ENCODE data around the gene CMTR1. TPM values are rescaled to one million over a fixed set of nuclear protein-coding genes. Genes with fewer than 3 reads are reported as not detected.
A peak's percentile ranks its signal among the peaks of the same experiment; 100 is the strongest.

The CMTR1 gene
- total and polyA plus RNA-seq, 2 of the 13 experiments (the other 11 are each of a cell fraction or from before 2014, with no cell fraction given): 19.7 to 55.2 TPM

DNA sequence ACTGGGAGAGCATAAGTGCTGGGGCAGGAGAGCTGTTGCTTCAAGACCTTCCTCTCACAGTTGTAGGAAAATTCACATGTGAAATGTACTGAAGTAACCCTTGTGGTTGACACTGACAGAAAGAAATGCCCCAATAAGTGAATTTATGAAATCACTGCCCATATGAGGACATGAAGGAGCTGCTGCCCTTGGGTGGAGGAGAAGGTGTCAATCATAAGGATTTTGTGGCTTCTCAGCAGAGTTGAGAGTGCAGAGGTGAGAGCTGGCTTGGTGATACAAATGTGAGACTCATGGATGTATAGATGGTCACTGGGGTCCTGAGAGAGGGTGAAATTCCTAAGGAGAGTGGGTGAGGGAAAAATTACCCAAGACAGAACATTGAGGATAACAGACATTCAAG lies 33.9 kb upstream of the CMTR1 start:
- no peaks in the 10 kb centered on the region for H3K4me1 ChIP-seq (ENCODE audit: insufficient read depth, low read length)
- intact Hi-C loops (cut with micrococcal nuclease; ENCODE audit: unreplicated experiment): no loop called here

DNA sequence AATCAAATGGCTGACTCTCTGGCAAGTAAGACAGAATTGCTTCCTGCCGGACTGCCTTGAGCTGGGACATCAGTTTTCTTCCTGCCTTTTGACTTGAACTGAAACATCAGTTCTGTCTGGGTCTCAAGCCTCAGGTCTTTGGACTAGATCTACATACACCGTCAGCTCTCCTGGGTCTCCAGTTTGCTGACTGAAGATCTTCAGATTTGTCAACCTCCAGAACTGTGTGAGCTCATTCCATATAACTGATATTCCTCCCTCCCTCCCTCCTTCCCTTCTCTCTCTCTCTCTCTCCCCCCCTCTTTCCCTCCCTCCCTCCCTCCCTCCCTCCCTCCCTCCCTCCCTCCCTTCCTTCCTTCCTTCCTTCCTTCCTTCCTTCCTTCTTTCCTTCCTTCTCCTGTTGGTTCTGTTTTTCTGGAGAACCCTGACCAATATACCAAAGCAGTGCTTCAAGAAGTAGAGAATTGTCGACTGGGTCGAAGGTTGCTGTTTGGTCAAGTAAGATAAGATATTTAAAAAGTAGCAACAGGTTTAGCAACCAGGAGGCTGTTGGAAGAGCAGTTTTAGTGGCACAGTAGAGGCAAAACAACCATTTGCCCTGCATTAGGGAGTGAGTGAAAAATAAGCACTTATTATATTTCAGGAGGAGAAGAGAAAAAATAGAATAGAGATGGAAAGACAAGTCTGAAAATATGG lies 33.1 kb upstream of the CMTR1 start:
- Histone ChIP-seq H3K4me1 (ENCODE audit: insufficient read depth, low read length) (no peaks in the 10 kb centered on the region), H3K36me3 (replicated peaks in 1 of 2; ENCODE audit: control insufficient read depth in 1 of 2, insufficient read depth in 2 of 2, low read length in 2 of 2) (no peaks in the 10 kb centered on the region), H3K4me2 (ENCODE audit: low read depth, low read length) (no peak overlapping the region), H3K4me3 (replicated peaks in 1 of 3; ENCODE audit: insufficient read depth in 1 of 3, low read depth in 2 of 3, low read length in 3 of 3) (no peak overlapping the region), H3K9ac (ENCODE audit: insufficient read depth, low read depth, low read length) (no peak overlapping the region), H3K9me3 (ENCODE audit: low read length) (no peaks in the 10 kb centered on the region), H2AFZ (ENCODE audit: low read length) (no peak overlapping the region), H3K27me3 (ENCODE audit: control insufficient read depth in 1 of 2, insufficient read depth in 2 of 2, low read length in 2 of 2) (peaks cover 0 to 4% of the 10 kb centered on the region in 2 experiments; a peak in 1 of 5 replicates), H3K27ac (ENCODE audit: extremely low read length, insufficient read depth, low read length) (no peak overlapping the region), H4K20me1 (ENCODE audit: insufficient read depth, low read length) (no peaks in the 10 kb centered on the region), H3K79me2 (ENCODE audit: insufficient read depth, low read length) (no peaks in the 10 kb centered on the region)
- intact Hi-C loops (cut with micrococcal nuclease; ENCODE audit: unreplicated experiment) (no loop called here), in situ Hi-C loops (cut with HindIII; ENCODE audit: extremely low pct_ligation_motif_present, low pct_unique_long_range_greater_than_20kb) (no loop called here)
- BruUV-seq (replicated peaks): no TSS peak
- FAIRE-seq (no peak), DNase-seq (ENCODE audit: low spot score) (no peak), ATAC-seq (no peak)
- POLR2A ChIA-PET: no interaction called here
- CTCF ChIA-PET (ENCODE audit: low intra/inter-chr PET ratio, low total read pairs): no interaction called here
- 19% methylated on average over 4 of the region's 4 CpGs for WGBS (ENCODE audit: low lambda C conversion rate)
- no peak for TF ChIP-seq JARID2 (CRISPR knock-in tag; IDR thresholded peaks at IDR 0.05; ENCODE audit: insufficient replicate concordance)
- TF ChIP-seq HNRNPK (IDR thresholded peaks at IDR 0.05; ENCODE audit: low read depth, low read length, poor library complexity, severe bottlenecking): peak; percentile 85
- no peak for TF ChIP-seq SNAPC4 (CRISPR knock-in tag; IDR thresholded peaks at IDR 0.05)
- TF ChIP-seq GABPB1 (CRISPR knock-in tag; IDR thresholded peaks at IDR 0.05): no peak

More for the DNA sequence above, 33.9 kb upstream of the CMTR1 start:
- H3K9ac ChIP-seq (ENCODE audit: insufficient read depth, low read depth, low read length): no peak overlapping the region
- no peak overlapping the region for H3K27ac ChIP-seq (ENCODE audit: extremely low read length, insufficient read depth, low read length)
- FAIRE-seq (no peak), DNase-seq (ENCODE audit: low spot score) (no peak), ATAC-seq (no peak)
- no peak overlapping the region for H3K4me3 ChIP-seq (replicated peaks in 1 of 3; ENCODE audit: insufficient read depth in 1 of 3, low read depth in 2 of 3, low read length in 3 of 3)
- in situ Hi-C loops (cut with HindIII; ENCODE audit: extremely low pct_ligation_motif_present, low pct_unique_long_range_greater_than_20kb): no loop called here
- no peaks in the 10 kb centered on the region for H3K79me2 ChIP-seq (ENCODE audit: insufficient read depth, low read length)
- H3K4me2 ChIP-seq (ENCODE audit: low read depth, low read length): no peak overlapping the region
- ChIA-PET CTCF (ENCODE audit: low intra/inter-chr PET ratio, low total read pairs) (no interaction called here), POLR2A (no interaction called here)
- H2AFZ ChIP-seq (ENCODE audit: low read length): no peak overlapping the region
- BruUV-seq (replicated peaks): no TSS peak
- TF ChIP-seq ZNF124 (CRISPR knock-in tag; IDR thresholded peaks at IDR 0.05) (no peak), PLRG1 (conservative IDR thresholded peaks at IDR 0.05) (0 out of 2 replicates have a peak, but pooled peaks have one; percentile 31)
- H3K9me3 ChIP-seq (ENCODE audit: low read length): no peaks in the 10 kb centered on the region
- peaks cover 0 to 4% of the 10 kb centered on the region in 2 experiments; a peak in 1 of 5 replicates for H3K27me3 ChIP-seq (ENCODE audit: control insufficient read depth in 1 of 2, insufficient read depth in 2 of 2, low read length in 2 of 2)
- H3K36me3 ChIP-seq (replicated peaks in 1 of 2; ENCODE audit: control insufficient read depth in 1 of 2, insufficient read depth in 2 of 2, low read length in 2 of 2): no peaks in the 10 kb centered on the region
- H4K20me1 ChIP-seq (ENCODE audit: insufficient read depth, low read length): no peaks in the 10 kb centered on the region

Data from HepG2 (cell line).